Astrocyte (in vitro differentiated cells and primary cell): ENCODE measurements around the gene RAB8A. TPM values are rescaled to one million over a fixed set of nuclear protein-coding genes. Genes with fewer than 3 reads are reported as not detected.

Source experiments
- DNase-seq: peaks from one replicate; pipeline ENCODE4 v3.0.0-alpha.2; 2010; ENCODE audit warnings: low read depth
- FAIRE-seq: peaks from 2 replicates; lab custom pipeline; 2011; peaks lifted over from hg19 to GRCh38; lab: Jason Lieb, UNC
- H2AFZ ChIP-seq: 2 replicates; pipeline ENCODE4 v1.6.0; 2012; ENCODE audit warnings: low read depth, low read length, inconsistent platforms
- H3K27ac ChIP-seq: 2 replicates; pipeline ENCODE4 v1.5.1; 2011; ENCODE audit warnings: low read depth, low read length, inconsistent platforms
- H3K27me3 ChIP-seq: 2 replicates; pipeline ENCODE4 v1.6.0; 2011; ENCODE audit warnings: low read length, inconsistent platforms; ENCODE audit not compliant: insufficient read depth
- H3K36me3 ChIP-seq: 2 replicates; pipeline ENCODE4 v1.5.1; 2011; ENCODE audit warnings: low read length, inconsistent platforms; ENCODE audit not compliant: insufficient read depth
- H3K4me1 ChIP-seq: 2 replicates; pipeline ENCODE4 v1.5.1; 2011; ENCODE audit warnings: low read length, inconsistent platforms; ENCODE audit not compliant: insufficient read depth
- H3K4me2 ChIP-seq: 2 replicates; pipeline ENCODE4 v1.6.0; 2012; ENCODE audit warnings: low read length, inconsistent platforms
- H3K4me3 ChIP-seq: 2 replicates; pipeline ENCODE4 v1.5.1; 2011; ENCODE audit warnings: low read depth, mild to moderate bottlenecking, low read length, inconsistent platforms; ENCODE audit not compliant: insufficient read depth
- H3K79me2 ChIP-seq: 2 replicates; pipeline ENCODE4 v1.6.0; 2012; ENCODE audit warnings: mild to moderate bottlenecking, low read length, inconsistent platforms; ENCODE audit not compliant: insufficient read depth
- H3K9ac ChIP-seq: 2 replicates; pipeline ENCODE4 v1.6.0; 2012; ENCODE audit warnings: mild to moderate bottlenecking, low read length, inconsistent platforms
- H3K9me3 ChIP-seq: 2 replicates; pipeline ENCODE4 v1.5.1; 2012; ENCODE audit warnings: low read depth, mild to moderate bottlenecking, low read length, inconsistent platforms; ENCODE audit not compliant: insufficient read depth
- H4K20me1 ChIP-seq: 2 replicates; pipeline ENCODE4 v1.6.0; 2012; ENCODE audit warnings: low read length, inconsistent platforms; ENCODE audit not compliant: insufficient read depth
- H3K27ac Mint-ChIP-seq: one replicate; pipeline ENCODE4 v1.8.0; 2021; ENCODE audit warnings: mild to moderate bottlenecking, mixed read lengths; ENCODE audit not compliant: unreplicated experiment
- H3K27me3 Mint-ChIP-seq: one replicate; pipeline ENCODE4 v1.8.0; 2021; ENCODE audit warnings: low read depth, mixed read lengths; ENCODE audit not compliant: unreplicated experiment
- H3K36me3 Mint-ChIP-seq: one replicate; pipeline ENCODE4 v1.8.0; 2021; ENCODE audit warnings: low read depth, mixed read lengths; ENCODE audit not compliant: unreplicated experiment
- H3K4me1 Mint-ChIP-seq: one replicate; pipeline ENCODE4 v1.8.0; 2021; ENCODE audit warnings: low read depth, mixed read lengths; ENCODE audit not compliant: unreplicated experiment
- H3K4me3 Mint-ChIP-seq: one replicate; pipeline ENCODE4 v1.8.0; 2021; ENCODE audit warnings: mild to moderate bottlenecking, moderate library complexity, mixed read lengths; ENCODE audit not compliant: unreplicated experiment
- H3K9me3 Mint-ChIP-seq: one replicate; pipeline ENCODE4 v1.8.0; 2021; ENCODE audit warnings: mild to moderate bottlenecking, mixed read lengths; ENCODE audit not compliant: unreplicated experiment
- CTCF ChIP-seq: IDR thresholded peaks from 2 replicates; pipeline ENCODE4 v1.5.1; 2011; ENCODE audit warnings: low read depth, mild to moderate bottlenecking, inconsistent platforms, low read length, moderate library complexity; ENCODE audit not compliant: insufficient read depth
- EZH2 ChIP-seq: IDR thresholded peaks from 2 replicates; pipeline ENCODE4 v1.6.1; 2012; ENCODE audit warnings: mild to moderate bottlenecking, low read length, inconsistent platforms; ENCODE audit not compliant: insufficient read depth
- total RNA-seq: library from RNA; stranded (reverse); gene quantifications from 2 replicates; pipeline ENCODE4 v1.2.1, GENCODE V29; 2021

RAB8A gene
- total RNA-seq, 1 donor from 2014 or later, result 80.5 TPM

GRCh38 chr19:16091546-16092475, 19.9 kb upstream of the RAB8A start:
- Histone ChIP-seq H3K27ac (peak overlapping the region; percentile 11), H3K9ac (peak overlapping the region; percentile 2), H3K9me3 (no peaks in the 10 kb centered on the region), H3K36me3 (peaks cover 80% of the 10 kb centered on the region), H3K79me2 (peaks cover 86% of the 10 kb centered on the region), H3K4me1 (peaks cover 10% of the 10 kb centered on the region), H3K4me2 (no peak overlapping the region), H2AFZ (no peak overlapping the region), H4K20me1 (peaks cover 96% of the 10 kb centered on the region), H3K27me3 (no peaks in the 10 kb centered on the region), H3K4me3 (no peak overlapping the region)
- no peaks in the 10 kb centered on the region for H3K9me3 Mint-ChIP-seq
- H3K4me1 Mint-ChIP-seq, result peaks cover 39% of the 10 kb centered on the region
- TF ChIP-seq EZH2, result no peak
- H3K36me3 Mint-ChIP-seq, result peaks cover 43% of the 10 kb centered on the region
- H3K4me3 Mint-ChIP-seq, result no peak overlapping the region
- FAIRE-seq (no peak), DNase-seq (no peak)
- peak overlapping the region; percentile 41 for H3K27ac Mint-ChIP-seq
- no peaks in the 10 kb centered on the region for H3K27me3 Mint-ChIP-seq

GRCh38 chr19:16094360-16095070, 17.2 kb upstream of the RAB8A start:
- H3K4me3 Mint-ChIP-seq, result peak overlapping the region; percentile 50
- Histone ChIP-seq H3K4me3 (no peak overlapping the region), H4K20me1 (peaks cover 93% of the 10 kb centered on the region), H2AFZ (no peak overlapping the region), H3K79me2 (peaks cover 71% of the 10 kb centered on the region), H3K4me1 (peaks cover 3% of the 10 kb centered on the region), H3K9ac (no peak overlapping the region), H3K4me2 (no peak overlapping the region), H3K36me3 (peaks cover 85% of the 10 kb centered on the region), H3K27ac (peak overlapping the region; percentile 8), H3K27me3 (no peaks in the 10 kb centered on the region), H3K9me3 (no peaks in the 10 kb centered on the region)
- no peak for TF ChIP-seq CTCF
- no peak for TF ChIP-seq EZH2
- no peaks in the 10 kb centered on the region for H3K27me3 Mint-ChIP-seq
- peaks cover 35% of the 10 kb centered on the region for H3K4me1 Mint-ChIP-seq
- H3K36me3 Mint-ChIP-seq, result peaks cover 38% of the 10 kb centered on the region
- FAIRE-seq, result no peak
- H3K27ac Mint-ChIP-seq, result no peak overlapping the region
- DNase-seq, result no peak
- no peaks in the 10 kb centered on the region for H3K9me3 Mint-ChIP-seq

GRCh38 chr19:16095071-16095571, 16.6 kb upstream of the RAB8A start:
- peaks cover 68% of the 10 kb centered on the region for H3K79me2 ChIP-seq
- H3K4me1 Mint-ChIP-seq, result peaks cover 34% of the 10 kb centered on the region
- no peak for FAIRE-seq

More at GRCh38 chr19:16095071-16095571, 16.6 kb upstream of the RAB8A start:
- peaks cover 3% of the 10 kb centered on the region for H3K4me1 ChIP-seq
- TF ChIP-seq EZH2 (no peak), CTCF (no peak)
- peak overlapping the region; percentile 8 for H3K27ac ChIP-seq
- Mint-ChIP-seq H3K27me3 (no peaks in the 10 kb centered on the region), H3K36me3 (peaks cover 41% of the 10 kb centered on the region), H3K9me3 (no peaks in the 10 kb centered on the region), H3K27ac (peak overlapping the region; percentile 75), H3K4me3 (peak overlapping the region; percentile 40)
- no peaks in the 10 kb centered on the region for H3K9me3 ChIP-seq
- H3K4me2 ChIP-seq, result no peak overlapping the region
- no peak for DNase-seq
- H3K36me3 ChIP-seq, result peaks cover 85% of the 10 kb centered on the region
- peaks cover 93% of the 10 kb centered on the region for H4K20me1 ChIP-seq
- no peak overlapping the region for H3K9ac ChIP-seq
- H3K4me3 ChIP-seq, result no peak overlapping the region
- no peaks in the 10 kb centered on the region for H3K27me3 ChIP-seq
- no peak overlapping the region for H2AFZ ChIP-seq
